CD14-positive monocyte (primary cell): Measurements from ENCODE around the gene ASNSD1. TPM values are rescaled to one million over a fixed set of nuclear protein-coding genes. Genes with fewer than 3 reads are reported as not detected.

Experiments used
- DNase-seq, 3 donors: peaks; one replicate each; pipeline ENCODE4 v3.0.0-alpha.2; 2011 to 2022
- H2AFZ ChIP-seq: 2 replicates; pipeline ENCODE4 v1.6.0; 2012; ENCODE audit warnings: mild to moderate bottlenecking, low read depth, low read length, inconsistent platforms; ENCODE audit not compliant: insufficient read depth, poor library complexity, severe bottlenecking
- H3K27ac ChIP-seq, 2 donors: 1 replicate in 1 of 2; 2 replicates in 1 of 2; pipeline ENCODE4 v1.5.1; 2012 to 2013; ENCODE audit warnings: low read length in 2 of 2, control low read depth in 1 of 2, inconsistent platforms in 1 of 2, low read depth in 1 of 2, mild to moderate bottlenecking in 1 of 2
- H3K27me3 ChIP-seq, 2 donors: one replicate each; pipeline versions ENCODE4 v1.6.0 to v1.6.1; 2011 to 2013; ENCODE audit warnings: low read length in 2 of 2; ENCODE audit not compliant: control insufficient read depth in 2 of 2, insufficient read depth in 2 of 2
- H3K36me3 ChIP-seq, 2 donors: replicated peaks in 1 of 2; 1 replicate in 1 of 2; 2 replicates in 1 of 2; pipeline versions ENCODE4 v1.5.1 to v1.6.1; 2012 to 2013; ENCODE audit warnings: low read length in 2 of 2, control low read depth in 1 of 2, inconsistent platforms in 1 of 2, mild to moderate bottlenecking in 1 of 2; ENCODE audit not compliant: insufficient read depth in 2 of 2, control insufficient read depth in 1 of 2
- H3K4me1 ChIP-seq, 2 donors: 1 replicate in 1 of 2; 2 replicates in 1 of 2; pipeline versions ENCODE4 v1.5.1 to v1.6.1; 2012 to 2013; ENCODE audit warnings: low read length in 2 of 2, control low read depth in 1 of 2, inconsistent platforms in 1 of 2, mild to moderate bottlenecking in 1 of 2, moderate library complexity in 1 of 2; ENCODE audit not compliant: insufficient read depth in 2 of 2, control insufficient read depth in 1 of 2
- H3K4me2 ChIP-seq: replicated peaks from 2 replicates; pipeline ENCODE3; 2012; ENCODE audit warnings: low read length, moderate library complexity, mild to moderate bottlenecking; ENCODE audit not compliant: poor library complexity, severe bottlenecking; ENCODE audit errors: extremely low read depth
- H3K4me3 ChIP-seq, 3 experiments: fragments of 200-600 bp in 1 of 3; sonication (generic) in 1 of 3; replicated peaks in 1 of 3; 1 replicate in 2 of 3; 2 replicates in 1 of 3; pipeline ENCODE4 v1.5.1; 2011 to 2013; ENCODE audit warnings: low read length in 3 of 3, mild to moderate bottlenecking in 3 of 3, control low read depth in 2 of 3, low read depth in 2 of 3, inconsistent platforms in 1 of 3, moderate library complexity in 1 of 3
- H3K79me2 ChIP-seq: 2 replicates; pipeline ENCODE4 v1.6.0; 2012; ENCODE audit warnings: mild to moderate bottlenecking, control low read depth, inconsistent platforms, low read length, moderate library complexity; ENCODE audit not compliant: insufficient read depth
- H3K9ac ChIP-seq: 2 replicates; pipeline ENCODE4 v1.6.0; 2017; ENCODE audit warnings: low read length, mild to moderate bottlenecking; ENCODE audit not compliant: insufficient read depth, poor library complexity, severe bottlenecking
- H3K9me3 ChIP-seq, 2 donors: replicated peaks in 1 of 2; 1 replicate in 1 of 2; 2 replicates in 1 of 2; pipeline versions ENCODE4 v1.5.1 to v1.6.1; 2012 to 2013; ENCODE audit warnings: low read length in 2 of 2, control low read depth in 1 of 2; ENCODE audit not compliant: control insufficient read depth in 1 of 2, insufficient read depth in 1 of 2
- H4K20me1 ChIP-seq: 2 replicates; pipeline ENCODE4 v1.6.0; 2012; ENCODE audit warnings: mild to moderate bottlenecking, low read length, control low read depth, moderate library complexity; ENCODE audit not compliant: insufficient read depth
- H3K27ac Mint-ChIP-seq, 7 donors: one replicate each; pipeline ENCODE4 v1.8.0; 2020; ENCODE audit warnings: mild to moderate bottlenecking in 7 of 7, mixed read lengths in 7 of 7, moderate library complexity in 6 of 7, inconsistent platforms in 2 of 7
- H3K27me3 Mint-ChIP-seq, 3 donors: one replicate each; pipeline ENCODE4 v1.8.0; 2021 to 2022; ENCODE audit warnings: low read depth in 3 of 3, mild to moderate bottlenecking in 3 of 3, mixed read lengths in 3 of 3, moderate library complexity in 3 of 3, inconsistent platforms in 1 of 3
- H3K36me3 Mint-ChIP-seq, 2 donors: one replicate each; pipeline ENCODE4 v1.8.0; 2020; ENCODE audit warnings: mixed read lengths in 2 of 2, inconsistent platforms in 1 of 2, mild to moderate bottlenecking in 1 of 2
- H3K4me1 Mint-ChIP-seq: one replicate; pipeline ENCODE4 v1.8.0; 2020; ENCODE audit warnings: mild to moderate bottlenecking, mixed read lengths
- H3K4me3 Mint-ChIP-seq, 2 donors: one replicate each; pipeline ENCODE4 v1.8.0; 2020; ENCODE audit warnings: mild to moderate bottlenecking in 2 of 2, mixed read lengths in 2 of 2, moderate library complexity in 1 of 2
- H3K9me3 Mint-ChIP-seq, 7 donors: one replicate each; pipeline ENCODE4 v1.8.0; 2020 to 2022; ENCODE audit warnings: mixed read lengths in 7 of 7, mild to moderate bottlenecking in 6 of 7, moderate library complexity in 6 of 7, inconsistent platforms in 2 of 7
- WGBS: methylation state at CpG from one replicate; pipeline ENCODE4 v1.1.5; 2013; ENCODE audit warnings: missing lambda C conversion rate; ENCODE audit not compliant: insufficient coverage; 5-methylcytosine and 5-hydroxymethylcytosine counted together
- intact Hi-C, 2 donors: fragments of 100-400 bp; cut with micrococcal nuclease; formaldehyde crosslinking; loops; one replicate each; pipeline versions ENCODE4 v1.15.0 to v1.15.1; 2023
- polyA minus RNA-seq: library from RNA; depleted of rRNA, polyadenylated mRNA; stranded (reverse); fragments of >200 nt; gene quantifications from 2 replicates; pipeline ENCODE4 v1.2.3, GENCODE V29; 2012
- polyA plus RNA-seq, 3 donors: library from polyadenylated mRNA; depleted of rRNA in 1 of 3; unstranded in 2 of 3; stranded (reverse) in 1 of 3; fragments of 300-500 nt in 2 of 3; fragments of >200 nt in 1 of 3; fragmentation: Illumina TruSeq in 2 of 3; gene quantifications; 1 replicate in 2 of 3; 2 replicates in 1 of 3; pipeline ENCODE4 v1.2.3, GENCODE V29; 2012 to 2021
- total RNA-seq, 12 experiments: library from RNA in 1 of 12; stranded (reverse) in 1 of 12; fragments of 120-200 nt in 1 of 12; gene quantifications; one replicate each; pipeline ENCODE4 v1.2.4 and lab custom pipeline; 2013 to 2026; ENCODE audit warnings: mixed read lengths in 6 of 12, inconsistent platforms in 1 of 12
- TF ChIP-seq, protein P1 (sequence below): fragments of 200-600 bp; IDR thresholded peaks from one replicate; pipeline ENCODE4 v1.8.0; 2022; ENCODE audit warnings: antibody characterized with exemption, mild to moderate bottlenecking

ASNSD1 gene
- total RNA-seq (2013) = 35.7 TPM
- 10 to 100 TPM in 2 of 3 donors, 1 to 10 TPM in 1; 8.6 to 27.1 (median 26.6) TPM for polyA plus RNA-seq
- 7.5 and 9.5 TPM in 2 replicates for polyA minus RNA-seq
- 4.6 to 14.9 (median 10.2) reads per million in 11 experiments for total RNA-seq (lab: John Stamatoyannopoulos, UW)

DNA sequence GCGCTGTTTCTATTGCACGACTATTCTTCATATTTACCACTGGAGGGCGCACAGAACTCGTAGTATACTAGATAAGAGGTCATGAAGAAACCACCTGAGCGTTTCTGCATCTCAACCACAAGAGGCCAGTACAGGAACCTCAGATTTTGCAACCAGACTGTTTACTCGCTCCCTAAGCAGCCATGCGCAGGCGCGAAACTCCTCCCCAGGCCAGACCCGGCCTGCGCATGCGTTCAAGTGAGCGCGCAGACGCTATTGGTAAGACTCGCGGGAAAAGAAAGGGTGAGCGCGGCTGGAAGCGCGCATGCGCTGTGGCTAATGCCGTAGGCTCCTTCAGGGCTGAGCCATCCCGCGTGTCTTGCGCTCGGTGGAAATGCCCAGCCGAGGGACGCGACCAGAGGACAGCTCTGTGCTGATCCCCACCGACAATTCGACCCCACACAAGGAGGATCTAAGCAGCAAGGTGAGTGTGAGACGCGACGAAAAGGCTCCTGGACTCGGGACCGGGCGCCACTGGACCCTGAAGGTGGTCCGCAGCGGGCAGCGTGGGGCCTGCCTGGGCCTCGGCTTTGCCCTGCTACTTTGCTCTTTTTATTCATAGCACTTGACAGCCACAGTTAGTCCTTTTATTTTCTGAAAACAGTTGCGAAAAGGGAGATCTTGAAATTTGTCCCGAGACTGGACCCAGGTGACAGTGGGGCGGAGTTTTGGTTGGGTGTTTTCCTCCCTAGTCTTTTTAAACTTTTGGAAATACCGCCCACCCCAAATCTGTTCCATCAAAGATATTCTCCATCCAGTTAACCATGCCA lies at the start of gene ASNSD1:
TSS of gene ASNSD1 (plus strand) at position 312 of the 809 bp plus-strand sequence. CDS start 4,674 bp downstream, outside the sequence.
- peak within 1 kb of the TSS; percentile 84 to 93 for H3K27ac ChIP-seq
- no peaks in the 10 kb centered on the region for H3K9me3 ChIP-seq
- H3K4me1 ChIP-seq = peaks cover 32 to 34% of the 10 kb centered on the region in 2 donors
- intact Hi-C loops = loop anchor here (5.0 to 10.0 kb wide), 3 partner anchors 36 to 219 kb away; partner anchors contain the start of genes ORMDL1 (in 1 of the 2), PMS1 (in 1 of the 2) and WDR75 (in 1 of the 2)
- WGBS = under 1% methylated on average over 38 of the region's 46 CpGs
- peak within 1 kb of the TSS; percentile 98 for H2AFZ ChIP-seq
- H3K36me3 ChIP-seq = peaks cover 8 to 12% of the 10 kb centered on the region in 2 donors
- TF ChIP-seq, protein P1, sequence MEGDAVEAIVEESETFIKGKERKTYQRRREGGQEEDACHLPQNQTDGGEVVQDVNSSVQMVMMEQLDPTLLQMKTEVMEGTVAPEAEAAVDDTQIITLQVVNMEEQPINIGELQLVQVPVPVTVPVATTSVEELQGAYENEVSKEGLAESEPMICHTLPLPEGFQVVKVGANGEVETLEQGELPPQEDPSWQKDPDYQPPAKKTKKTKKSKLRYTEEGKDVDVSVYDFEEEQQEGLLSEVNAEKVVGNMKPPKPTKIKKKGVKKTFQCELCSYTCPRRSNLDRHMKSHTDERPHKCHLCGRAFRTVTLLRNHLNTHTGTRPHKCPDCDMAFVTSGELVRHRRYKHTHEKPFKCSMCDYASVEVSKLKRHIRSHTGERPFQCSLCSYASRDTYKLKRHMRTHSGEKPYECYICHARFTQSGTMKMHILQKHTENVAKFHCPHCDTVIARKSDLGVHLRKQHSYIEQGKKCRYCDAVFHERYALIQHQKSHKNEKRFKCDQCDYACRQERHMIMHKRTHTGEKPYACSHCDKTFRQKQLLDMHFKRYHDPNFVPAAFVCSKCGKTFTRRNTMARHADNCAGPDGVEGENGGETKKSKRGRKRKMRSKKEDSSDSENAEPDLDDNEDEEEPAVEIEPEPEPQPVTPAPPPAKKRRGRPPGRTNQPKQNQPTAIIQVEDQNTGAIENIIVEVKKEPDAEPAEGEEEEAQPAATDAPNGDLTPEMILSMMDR = peak; percentile 97
- no peaks in the 10 kb centered on the region for H3K27me3 Mint-ChIP-seq
- DNase-seq = peak; percentile 100
- no peaks in the 10 kb centered on the region for H3K27me3 ChIP-seq
- peak within 1 kb of the TSS; percentile 88 for H3K9ac ChIP-seq
- peaks cover 27% of the 10 kb centered on the region for H3K4me1 Mint-ChIP-seq
- H3K27ac Mint-ChIP-seq = no peak within 1 kb of the TSS
- peaks cover 14 to 18% of the 10 kb centered on the region in 2 donors for H3K36me3 Mint-ChIP-seq
- H3K4me3 ChIP-seq = peak within 1 kb of the TSS; percentile 85 to 100 (median 92)
- peak within 1 kb of the TSS; percentile 79 for H3K4me2 ChIP-seq
- H3K9me3 Mint-ChIP-seq = no peaks in the 10 kb centered on the region
- H3K4me3 Mint-ChIP-seq = no peak within 1 kb of the TSS
- no peaks in the 10 kb centered on the region for H4K20me1 ChIP-seq
- H3K79me2 ChIP-seq = peaks cover 30% of the 10 kb centered on the region

DNA sequence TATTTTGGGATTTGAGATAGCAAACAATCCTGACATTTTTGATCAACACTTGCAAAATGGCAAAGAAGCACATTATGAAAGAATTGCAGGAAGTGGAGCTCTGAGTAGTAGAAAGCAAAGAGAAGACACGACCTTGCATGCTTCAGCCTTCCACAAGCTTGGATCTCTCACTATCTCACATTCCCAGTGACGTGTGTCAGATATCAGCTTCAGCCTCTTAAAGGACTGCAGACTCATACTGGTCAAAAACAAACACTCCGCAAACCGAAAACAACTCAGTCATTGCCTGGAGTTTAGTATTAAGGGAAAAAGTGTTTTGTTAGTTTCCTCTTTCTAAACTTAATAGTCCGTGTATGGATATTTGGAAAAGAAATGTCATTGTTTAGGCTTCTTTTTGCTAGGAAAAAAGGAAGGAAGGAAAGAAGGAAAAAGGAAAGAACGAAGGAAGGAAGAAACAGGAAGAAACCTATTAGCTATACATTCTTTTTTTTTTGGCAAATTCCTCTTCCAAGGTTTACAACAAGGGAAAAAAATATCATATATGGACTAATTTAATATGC lies 48.1 kb upstream of the ASNSD1 start:
- Histone ChIP-seq H3K9me3 (no peaks in the 10 kb centered on the region), H3K4me2 (peak overlapping the region; percentile 73), H2AFZ (peak overlapping the region; percentile 68), H3K36me3 (no peaks in the 10 kb centered on the region), H3K9ac (peak overlapping the region; percentile 35), H3K4me1 (peaks cover 4 to 9% of the 10 kb centered on the region in 2 donors), H3K79me2 (no peaks in the 10 kb centered on the region), H3K4me3 (peak overlapping the region; percentile 7 to 67 (median 45)), H3K27ac (no peak overlapping the region), H4K20me1 (no peaks in the 10 kb centered on the region), H3K27me3 (no peaks in the 10 kb centered on the region)
- no CpG with 5 or more reads among the region's 6 CpGs for WGBS
- peak overlapping the region; percentile 56 to 86 for H3K4me3 Mint-ChIP-seq
- H3K36me3 Mint-ChIP-seq = no peaks in the 10 kb centered on the region
- no peaks in the 10 kb centered on the region for H3K9me3 Mint-ChIP-seq
- peak overlapping the region in 1 of 7 donors; percentile 37 for H3K27ac Mint-ChIP-seq
- peaks cover 6% of the 10 kb centered on the region for H3K4me1 Mint-ChIP-seq
- peak in 2 of 3 donors; percentile 2 to 6 for DNase-seq
- intact Hi-C loops = no loop called here
- TF ChIP-seq, protein P1 = no peak
- H3K27me3 Mint-ChIP-seq = peaks cover 0 to 2% (median 0%) of the 10 kb centered on the region in 3 donors
